HCT116 (cell line): ENCODE results near the gene COL21A1. TPM values are rescaled to one million over a fixed set of nuclear protein-coding genes. Genes with fewer than 3 reads are reported as not detected.

ENCODE experiments used
- ATAC-seq: fragments of 200-7000 bp; cut with Tn5 transposase; 2 replicates; pipeline ENCODE4 v1.9.1; 2020; ENCODE audit warnings: mild to moderate bottlenecking, moderate library complexity
- BruUV-seq: library from RNA; stranded (reverse); fragments of 400-500 nt; replicated peaks from 2 replicates; lab custom pipeline; 2021; lab: Mats Ljungman, UMichigan
- CTCF ChIA-PET: fragments of 300-600 bp; sonication (Branson Sonifier 250); formaldehyde crosslinking; loops from one replicate; lab custom pipeline; 2021; ENCODE audit warnings: antibody characterized with exemption; lab: Charles Lee
- POLR2A ChIA-PET: fragments of 300-600, 350-600 bp; sonication (Branson Sonifier 250); formaldehyde crosslinking; loops from one replicate; lab custom pipeline; 2021; ENCODE audit warnings: antibody characterized with exemption; lab: Charles Lee
- RAD21 ChIA-PET, 2 experiments: fragments of 300-600 bp; sonication (Branson Sonifier 250); formaldehyde crosslinking; loops; one replicate each; lab custom pipeline; 2023; ENCODE audit warnings: low total read pairs in 2 of 2; ENCODE audit not compliant: uncharacterized antibody in 2 of 2, unreplicated experiment in 2 of 2, low non-redundant PET in 1 of 2; lab: Charles Lee
- DNase-seq: peaks from one replicate; pipeline ENCODE4 v3.0.0-alpha.2; 2010; ENCODE audit warnings: low read depth, low spot score
- H2AFZ ChIP-seq: fragments of 200-600 bp; shearing (Covaris generic), sonication (generic); 2 replicates; pipeline ENCODE4 v1.6.1; 2017; ENCODE audit warnings: low read depth, mixed run types, mixed read lengths, antibody characterized with exemption, low read length; ENCODE audit not compliant: poor library complexity, severe bottlenecking
- H3K27ac ChIP-seq: 2 replicates; pipeline ENCODE4 v1.5.1; 2012; ENCODE audit warnings: low read depth, low read length
- H3K27me3 ChIP-seq: fragments of 200-600 bp; sonication (generic); 2 replicates; pipeline ENCODE4 v1.6.1; 2016; ENCODE audit warnings: mixed run types, low read length, mixed read lengths; ENCODE audit not compliant: insufficient read depth
- H3K36me3 ChIP-seq, 2 experiments: fragments of 200-500 bp in 1 of 2; fragments of 200-600 bp in 1 of 2; sonication (Bioruptor generic) in 1 of 2; sonication (generic) in 1 of 2; 2 replicates each; pipeline versions ENCODE4 v1.5.1 to v1.6.1; 2014 to 2016; ENCODE audit warnings: low read length in 2 of 2, inconsistent platforms in 1 of 2, mixed read lengths in 1 of 2, mixed run types in 1 of 2; ENCODE audit not compliant: insufficient read depth in 2 of 2, control insufficient read depth in 1 of 2
- H3K4me1 ChIP-seq, 2 experiments: fragments of 200-600 bp in 1 of 2; sonication (generic) in 1 of 2; 2 replicates each; pipeline versions ENCODE4 v1.5.1 to v1.6.1; 2012 to 2017; ENCODE audit warnings: low read length in 2 of 2, inconsistent platforms in 1 of 2, mild to moderate bottlenecking in 1 of 2, mixed read lengths in 1 of 2, mixed run types in 1 of 2, moderate library complexity in 1 of 2; ENCODE audit not compliant: insufficient read depth in 2 of 2, control insufficient read depth in 1 of 2
- H3K4me2 ChIP-seq: fragments of 200-600 bp; sonication (generic); 2 replicates; pipeline ENCODE4 v1.6.1; 2017; ENCODE audit warnings: mixed run types, low read length, mixed read lengths
- H3K4me3 ChIP-seq, 2 experiments: fragments of 200-600 bp in 1 of 2; sonication (generic) in 1 of 2; replicated peaks in 1 of 2; 2 replicates each; pipeline ENCODE4 v1.5.1; 2011 to 2016; ENCODE audit warnings: low read length in 2 of 2, control low read depth in 1 of 2, low read depth in 1 of 2, mild to moderate bottlenecking in 1 of 2, mixed read lengths in 1 of 2, mixed run types in 1 of 2
- H3K79me2 ChIP-seq: fragments of 200-600 bp; sonication (generic); 2 replicates; pipeline ENCODE4 v1.6.1; 2017; ENCODE audit warnings: mild to moderate bottlenecking, mixed run types, low read length, moderate library complexity, mixed read lengths; ENCODE audit not compliant: insufficient read depth
- H3K9ac ChIP-seq: fragments of 200-600 bp; sonication (generic); 2 replicates; pipeline ENCODE4 v1.6.1; 2016; ENCODE audit warnings: low read length, mixed read lengths
- H3K9me2 ChIP-seq: fragments of 200-600 bp; sonication (generic), shearing (Covaris generic); 2 replicates; pipeline ENCODE4 v1.6.1; 2017; ENCODE audit warnings: mixed run types, mild to moderate bottlenecking, moderate library complexity; ENCODE audit not compliant: insufficient read depth
- H3K9me3 ChIP-seq, 2 experiments: fragments of 200-500 bp in 1 of 2; fragments of 200-600 bp in 1 of 2; sonication (Bioruptor generic) in 1 of 2; sonication (generic) in 1 of 2; 2 replicates each; pipeline ENCODE4 v1.6.1; 2014 to 2017; ENCODE audit warnings: low read length in 2 of 2, mixed read lengths in 2 of 2, inconsistent platforms in 1 of 2, low read depth in 1 of 2, mild to moderate bottlenecking in 1 of 2, mixed run types in 1 of 2, moderate library complexity in 1 of 2; ENCODE audit not compliant: control insufficient read depth in 1 of 2, insufficient read depth in 1 of 2
- H4K20me1 ChIP-seq: fragments of 200-600 bp; sonication (generic), shearing (Covaris generic); 2 replicates; pipeline ENCODE4 v1.6.1; 2017; ENCODE audit warnings: mixed run types, mild to moderate bottlenecking, moderate library complexity; ENCODE audit not compliant: insufficient read depth
- CBX3 ChIP-seq: IDR thresholded peaks from 2 replicates; pipeline ENCODE4 v1.6.1; 2012; ENCODE audit warnings: low read depth
- CEBPB ChIP-seq: IDR thresholded peaks from 2 replicates; pipeline ENCODE4 v1.6.1; 2012; ENCODE audit warnings: low read depth
- EGR1 ChIP-seq: IDR thresholded peaks from 2 replicates; pipeline ENCODE4 v1.6.1; 2012; ENCODE audit warnings: low read depth
- ELF1 ChIP-seq: IDR thresholded peaks from 2 replicates; pipeline ENCODE4 v1.6.1; 2012; ENCODE audit warnings: low read depth, borderline replicate concordance
- EZH2 ChIP-seq: fragments of 200-600 bp; sonication (generic); IDR thresholded peaks from 2 replicates; pipeline ENCODE4 v1.6.1; 2017; ENCODE audit warnings: antibody characterized with exemption, mixed run types
- EZH2phosphoT487 ChIP-seq: fragments of 200-600 bp; IDR thresholded peaks from 2 replicates; pipeline ENCODE4 v1.6.1; 2018; ENCODE audit warnings: antibody characterized with exemption, borderline replicate concordance
- FOSL1 ChIP-seq: IDR thresholded peaks from 2 replicates; pipeline ENCODE4 v1.6.1; 2012; ENCODE audit warnings: low read depth
- JUND ChIP-seq: IDR thresholded peaks from 2 replicates; pipeline ENCODE4 v1.6.1; 2012
- POLR2A ChIP-seq: IDR thresholded peaks from 2 replicates; pipeline ENCODE4 v1.7.0; 2011; ENCODE audit warnings: borderline replicate concordance; ENCODE audit not compliant: insufficient read depth, insufficient read length; ENCODE audit errors: extremely low read depth
- POLR2AphosphoS5 ChIP-seq: IDR thresholded peaks from 2 replicates; pipeline ENCODE4 v1.6.1; 2011; ENCODE audit warnings: mild to moderate bottlenecking, low read depth, low read length, moderate library complexity
- SIN3A ChIP-seq: IDR thresholded peaks from 2 replicates; pipeline ENCODE4 v1.6.1; 2012; ENCODE audit warnings: low read depth
- SP1 ChIP-seq: IDR thresholded peaks from 2 replicates; pipeline ENCODE4 v1.6.1; 2012; ENCODE audit warnings: low read depth
- SRF ChIP-seq: IDR thresholded peaks from 2 replicates; pipeline ENCODE4 v1.6.1; 2012; ENCODE audit warnings: low read depth
- YY1 ChIP-seq: IDR thresholded peaks from 2 replicates; pipeline ENCODE4 v1.6.1; 2011; ENCODE audit warnings: low read length, low read depth, moderate library complexity, mild to moderate bottlenecking; ENCODE audit not compliant: insufficient replicate concordance; ENCODE audit errors: extremely low read depth
- intact Hi-C: fragments of 100-400 bp; cut with micrococcal nuclease; formaldehyde crosslinking; loops from 2 replicates; pipeline ENCODE4 v1.10.0; 2022
- total RNA-seq: library from RNA; stranded (reverse); gene quantifications from one replicate; pipeline ENCODE4 v1.2.1, GENCODE V29; 2021; ENCODE audit not compliant: unreplicated experiment
- TF ChIP-seq, protein P1 (sequence below): IDR thresholded peaks from 2 replicates; pipeline ENCODE4 v1.6.1; 2012
- TF ChIP-seq, protein P2 (sequence below): IDR thresholded peaks from 2 replicates; pipeline ENCODE4 v1.6.1; 2012

The COL21A1 gene
- total RNA-seq, 1 experiment from 2014 or later, result not detected

DNA sequence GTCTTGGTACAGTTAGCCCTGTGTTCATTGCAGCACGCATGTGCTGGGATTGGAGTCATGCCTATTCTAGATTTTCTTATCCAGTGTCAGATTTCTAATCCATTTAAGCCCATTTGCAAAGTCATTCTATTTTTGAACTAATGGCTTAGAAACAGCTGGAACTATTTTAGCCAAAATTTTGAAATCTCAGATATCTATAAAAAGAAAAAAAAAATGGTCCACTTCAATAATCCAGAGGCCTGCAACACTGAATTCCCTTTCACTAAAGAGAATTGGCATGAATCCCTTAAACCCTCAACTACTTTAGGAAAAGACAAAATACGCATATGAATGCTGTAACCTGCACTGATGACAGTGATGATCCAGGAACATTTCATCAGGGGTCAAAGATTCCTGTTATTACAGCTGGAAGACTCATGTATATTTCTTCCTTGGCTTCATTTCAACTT, 1.5 kb downstream of the COL21A1 start:
- no peak for ATAC-seq
- CTCF ChIA-PET, result no interaction called here
- no peak overlapping the region for H3K4me2 ChIP-seq

DNA sequence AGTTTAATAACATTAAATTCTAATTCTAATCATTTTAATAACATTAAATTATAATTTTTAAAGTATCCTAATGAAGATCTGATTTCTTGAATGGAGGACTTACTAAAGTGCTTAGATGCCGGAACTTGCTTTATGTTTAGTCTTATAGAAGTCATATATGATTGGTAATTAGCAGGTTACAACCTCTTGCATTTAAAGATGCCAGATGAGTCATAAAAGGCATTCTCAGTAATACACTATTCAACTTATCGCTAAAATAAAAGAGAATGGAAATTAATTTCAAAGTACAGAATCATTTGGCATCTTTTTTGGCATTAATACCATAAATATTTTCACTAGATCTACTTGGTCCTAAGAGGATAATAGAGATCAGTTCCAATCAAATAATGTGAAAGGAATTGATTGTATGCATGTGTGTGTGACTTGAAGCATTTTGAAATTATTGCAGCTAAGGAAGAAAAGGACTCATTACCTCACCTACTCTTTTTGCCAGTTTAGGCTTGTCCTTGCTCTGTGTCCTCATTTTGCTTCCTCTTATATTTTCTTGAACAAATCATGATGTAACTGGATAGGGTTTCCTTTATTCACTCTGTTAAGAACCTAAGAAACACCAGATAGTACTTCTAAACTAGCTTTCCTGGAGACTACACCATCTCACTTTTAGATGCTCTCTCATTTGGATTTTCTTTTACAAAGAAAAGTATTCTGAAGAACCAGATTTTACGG, 2.7 kb downstream of the COL21A1 start:
- ATAC-seq, result no peak
- no peaks in the 10 kb centered on the region for H3K4me1 ChIP-seq
- H4K20me1 ChIP-seq, result no peaks in the 10 kb centered on the region
- H3K79me2 ChIP-seq, result no peaks in the 10 kb centered on the region
- no peaks in the 10 kb centered on the region for H3K36me3 ChIP-seq
- CTCF ChIA-PET, result no interaction called here
- BruUV-seq, result no TSS peak
- no peaks in the 10 kb centered on the region for H3K9me3 ChIP-seq
- H3K9me2 ChIP-seq, result no peaks in the 10 kb centered on the region
- no peak overlapping the region for H3K9ac ChIP-seq
- no peak overlapping the region for H3K4me2 ChIP-seq
- intact Hi-C loops, result no loop called here
- no peak for DNase-seq
- POLR2A ChIA-PET, result no interaction called here
- no peak overlapping the region for H3K4me3 ChIP-seq
- no peak overlapping the region for H2AFZ ChIP-seq
- no peaks in the 10 kb centered on the region for H3K27me3 ChIP-seq
- RAD21 ChIA-PET, result no interaction called here
- TF ChIP-seq, protein P1, sequence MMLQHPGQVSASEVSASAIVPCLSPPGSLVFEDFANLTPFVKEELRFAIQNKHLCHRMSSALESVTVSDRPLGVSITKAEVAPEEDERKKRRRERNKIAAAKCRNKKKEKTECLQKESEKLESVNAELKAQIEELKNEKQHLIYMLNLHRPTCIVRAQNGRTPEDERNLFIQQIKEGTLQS, result no peak
- TF ChIP-seq ELF1 (no peak), CBX3 (no peak), FOSL1 (no peak), POLR2AphosphoS5 (no peak), EGR1 (no peak)
- TF ChIP-seq, protein P2, sequence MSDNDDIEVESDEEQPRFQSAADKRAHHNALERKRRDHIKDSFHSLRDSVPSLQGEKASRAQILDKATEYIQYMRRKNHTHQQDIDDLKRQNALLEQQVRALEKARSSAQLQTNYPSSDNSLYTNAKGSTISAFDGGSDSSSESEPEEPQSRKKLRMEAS, result no peak
- TF ChIP-seq, all 23 proteins: peak for 0
- no peak overlapping the region for H3K27ac ChIP-seq

More for the DNA sequence above, 1.5 kb downstream of the COL21A1 start:
- H3K79me2 ChIP-seq, result no peaks in the 10 kb centered on the region
- H3K9ac ChIP-seq, result no peak overlapping the region
- H3K4me1 ChIP-seq, result no peaks in the 10 kb centered on the region
- no TSS peak for BruUV-seq
- no peaks in the 10 kb centered on the region for H3K9me2 ChIP-seq
- RAD21 ChIA-PET, result no interaction called here
- H3K27ac ChIP-seq, result no peak overlapping the region
- no peaks in the 10 kb centered on the region for H3K27me3 ChIP-seq
- no peak overlapping the region for H3K4me3 ChIP-seq
- intact Hi-C loops, result no loop called here
- H4K20me1 ChIP-seq, result no peaks in the 10 kb centered on the region
- no peak overlapping the region for H2AFZ ChIP-seq
- no peak for DNase-seq
- TF ChIP-seq EZH2phosphoT487, result no peak
- TF ChIP-seq SRF, result no peak
- no peak for TF ChIP-seq SIN3A
- no peak for TF ChIP-seq JUND
- TF ChIP-seq CEBPB, result no peak
- no peak for TF ChIP-seq SP1
- TF ChIP-seq CBX3, result no peak
- TF ChIP-seq POLR2A, result no peak
- TF ChIP-seq EZH2, result no peak
- no peak for TF ChIP-seq YY1
- TF ChIP-seq EGR1, result no peak
- no peak for TF ChIP-seq FOSL1
- TF ChIP-seq ELF1, result no peak
- TF ChIP-seq, protein P2, result no peak
- no peaks in the 10 kb centered on the region for H3K9me3 ChIP-seq
- POLR2A ChIA-PET, result no interaction called here
- H3K36me3 ChIP-seq, result no peaks in the 10 kb centered on the region
